Esophagus muscularis mucosa (tissue), 4 donors: ENCODE measurements around the gene C1S. TPM values are rescaled to one million over a fixed set of nuclear protein-coding genes. Genes with fewer than 3 reads are reported as not detected.
A peak's percentile ranks its signal among the peaks of the same experiment; 100 is the strongest.

Experiments used
- DNase-seq: peaks from one replicate; pipeline ENCODE4 v3.0.0-alpha.2; 2017; ENCODE audit errors: extremely low spot score
- H3K27ac ChIP-seq, 4 donors: fragments of 200-600 bp; sonication (generic); replicated peaks in 1 of 4; 1 replicate in 3 of 4; 2 replicates in 1 of 4; pipeline ENCODE4 v1.5.1; 2016 to 2019; ENCODE audit warnings: mild to moderate bottlenecking in 1 of 4
- H3K27me3 ChIP-seq, 4 donors: fragments of 200-600 bp; sonication (generic); one replicate each; pipeline versions ENCODE4 v1.5.1 to v1.6.0; 2016 to 2019
- H3K36me3 ChIP-seq, 4 donors: fragments of 200-600 bp; sonication (generic); one replicate each; pipeline ENCODE4 v1.5.1; 2016 to 2019
- H3K4me1 ChIP-seq, 4 donors: fragments of 200-600 bp; sonication (generic); one replicate each; pipeline ENCODE4 v1.5.1; 2016 to 2019
- H3K4me3 ChIP-seq, 4 donors: fragments of 200-600 bp; sonication (generic); 1 replicate in 2 of 4; 2 replicates in 2 of 4; pipeline ENCODE4 v1.5.1; 2016 to 2019; ENCODE audit warnings: mild to moderate bottlenecking in 4 of 4, moderate library complexity in 1 of 4
- H3K9me3 ChIP-seq, 4 donors: fragments of 200-600 bp; sonication (generic); 1 replicate in 3 of 4; 2 replicates in 1 of 4; pipeline ENCODE4 v1.5.1; 2016 to 2019
- EP300 ChIP-seq: sonication (generic); formaldehyde crosslinking; IDR thresholded peaks from one replicate; pipeline ENCODE4 v1.6.1; 2017; ENCODE audit warnings: antibody characterized with exemption
- POLR2A ChIP-seq: fragments of 450-650 bp; IDR thresholded peaks from one replicate; pipeline ENCODE4 v1.6.1; 2017; ENCODE audit warnings: antibody characterized with exemption, moderate library complexity, mild to moderate bottlenecking, low read depth
- POLR2AphosphoS5 ChIP-seq, 2 donors: sonication (generic); formaldehyde crosslinking; IDR thresholded peaks; one replicate each; pipeline ENCODE4 v1.6.1; 2017; ENCODE audit warnings: antibody characterized with exemption in 2 of 2
- WGBS: methylation state at CpG from one replicate; pipeline ENCODE4 v1.1.5; 2018; 5-methylcytosine and 5-hydroxymethylcytosine counted together
- intact Hi-C: fragments of 100-400 bp; cut with DNase I; formaldehyde crosslinking; loops from one replicate; pipeline ENCODE4 v1.15.1; 2023
- total RNA-seq, 4 donors: library from RNA; depleted of rRNA; stranded (reverse); fragments of >200 nt; gene quantifications; one replicate each; pipeline versions ENCODE4 v1.1.0 to v1.2.1, GENCODE V29; 2016
- TF ChIP-seq, protein P1 (sequence below), 3 experiments: fragments of 200-600 bp in 2 of 3; fragments of 450-650 bp in 1 of 3; sonication (generic) in 2 of 3; IDR thresholded peaks; one replicate each; pipeline ENCODE4 v1.5.1; 2017 to 2019; ENCODE audit warnings: antibody characterized with exemption in 3 of 3, mild to moderate bottlenecking in 2 of 3, moderate library complexity in 1 of 3

The C1S gene
- total RNA-seq, 4 donors from 2014 or later = 454 to 549 (median 512) TPM

DNA sequence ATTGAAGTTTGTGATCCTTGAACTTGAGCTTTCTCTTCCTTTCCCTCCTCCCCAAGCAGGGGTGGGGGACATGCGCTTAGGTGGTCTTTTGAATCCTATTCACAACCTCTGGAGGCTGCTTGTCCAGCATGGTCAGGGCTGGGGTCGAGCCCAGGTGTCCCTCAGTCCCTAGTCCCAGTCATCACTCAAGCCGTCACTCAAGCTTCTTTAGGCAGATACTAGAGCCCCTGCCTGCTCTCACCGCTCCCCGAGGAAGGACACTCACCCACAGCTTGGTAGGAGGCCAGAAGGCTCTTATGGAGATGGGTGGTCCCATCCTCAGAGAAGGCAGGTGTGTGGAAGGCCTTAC lies 49.0 kb downstream of the C1S start:
- TF ChIP-seq POLR2A = no peak
- TF ChIP-seq POLR2AphosphoS5 (IDR thresholded peaks at IDR 0.05) = no peak
- TF ChIP-seq, protein P1, sequence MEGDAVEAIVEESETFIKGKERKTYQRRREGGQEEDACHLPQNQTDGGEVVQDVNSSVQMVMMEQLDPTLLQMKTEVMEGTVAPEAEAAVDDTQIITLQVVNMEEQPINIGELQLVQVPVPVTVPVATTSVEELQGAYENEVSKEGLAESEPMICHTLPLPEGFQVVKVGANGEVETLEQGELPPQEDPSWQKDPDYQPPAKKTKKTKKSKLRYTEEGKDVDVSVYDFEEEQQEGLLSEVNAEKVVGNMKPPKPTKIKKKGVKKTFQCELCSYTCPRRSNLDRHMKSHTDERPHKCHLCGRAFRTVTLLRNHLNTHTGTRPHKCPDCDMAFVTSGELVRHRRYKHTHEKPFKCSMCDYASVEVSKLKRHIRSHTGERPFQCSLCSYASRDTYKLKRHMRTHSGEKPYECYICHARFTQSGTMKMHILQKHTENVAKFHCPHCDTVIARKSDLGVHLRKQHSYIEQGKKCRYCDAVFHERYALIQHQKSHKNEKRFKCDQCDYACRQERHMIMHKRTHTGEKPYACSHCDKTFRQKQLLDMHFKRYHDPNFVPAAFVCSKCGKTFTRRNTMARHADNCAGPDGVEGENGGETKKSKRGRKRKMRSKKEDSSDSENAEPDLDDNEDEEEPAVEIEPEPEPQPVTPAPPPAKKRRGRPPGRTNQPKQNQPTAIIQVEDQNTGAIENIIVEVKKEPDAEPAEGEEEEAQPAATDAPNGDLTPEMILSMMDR (IDR thresholded peaks at IDR 0.05) = no peak
- TF ChIP-seq EP300 = no peak
- H3K9me3 ChIP-seq = no peaks in the 10 kb centered on the region
- intact Hi-C loops = loop anchor here (1.0 to 2.0 kb wide), 2 partner anchors 17 to 49 kb away; partner anchors contain the start of genes C1R and C1S
- peaks cover 0 to under 1% (median 0%) of the 10 kb centered on the region in 4 donors for H3K36me3 ChIP-seq
- DNase-seq = no peak
- no peaks in the 10 kb centered on the region for H3K27me3 ChIP-seq
- H3K4me1 ChIP-seq = peaks cover 17 to 64% (median 57%) of the 10 kb centered on the region in 4 donors
- WGBS = 60% methylated on average over 5 of the region's 5 CpGs
- peak overlapping the region; percentile 91 to 96 (median 94) for H3K27ac ChIP-seq
- peak overlapping the region; percentile 57 to 82 (median 68) for H3K4me3 ChIP-seq

DNA sequence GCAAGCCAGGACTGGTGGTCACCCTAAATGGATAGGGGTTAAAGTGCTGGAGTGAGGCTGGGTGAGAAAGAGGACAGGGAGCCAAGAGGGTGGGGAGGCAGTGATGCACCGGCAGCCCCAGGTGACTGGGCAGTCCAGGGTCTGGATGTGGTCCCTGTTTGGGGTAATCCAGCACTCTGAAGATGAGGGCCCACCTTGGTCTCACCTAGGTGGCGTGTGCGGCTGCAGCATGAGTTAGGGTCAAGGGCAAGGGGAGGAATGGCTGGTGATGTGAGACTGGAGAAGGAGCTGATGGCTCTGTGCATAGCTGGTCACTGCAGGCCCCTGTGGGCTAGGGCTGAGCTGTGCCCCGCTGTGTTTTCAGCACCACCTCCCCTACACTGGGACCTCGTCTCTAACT lies 50.1 kb downstream of the C1S start:
- Histone ChIP-seq H3K27me3 (no peaks in the 10 kb centered on the region), H3K9me3 (no peaks in the 10 kb centered on the region), H3K4me1 (peaks cover 17 to 57% (median 54%) of the 10 kb centered on the region in 4 donors), H3K27ac (no peak overlapping the region), H3K36me3 (peaks cover 0 to 8% (median 0%) of the 10 kb centered on the region in 4 donors), H3K4me3 (no peak overlapping the region)
- WGBS = 95% methylated on average over 4 of the region's 5 CpGs
- TF ChIP-seq POLR2AphosphoS5 (IDR thresholded peaks at IDR 0.05) = no peak
- no peak for TF ChIP-seq EP300
- TF ChIP-seq, protein P1 (IDR thresholded peaks at IDR 0.05) = no peak
- no peak for TF ChIP-seq POLR2A
- no peak for DNase-seq
- intact Hi-C loops = loop anchor here (5.0 kb wide), 2 partner anchors 163 to 238 kb away; partner anchors contain the start of gene SPSB2

DNA sequence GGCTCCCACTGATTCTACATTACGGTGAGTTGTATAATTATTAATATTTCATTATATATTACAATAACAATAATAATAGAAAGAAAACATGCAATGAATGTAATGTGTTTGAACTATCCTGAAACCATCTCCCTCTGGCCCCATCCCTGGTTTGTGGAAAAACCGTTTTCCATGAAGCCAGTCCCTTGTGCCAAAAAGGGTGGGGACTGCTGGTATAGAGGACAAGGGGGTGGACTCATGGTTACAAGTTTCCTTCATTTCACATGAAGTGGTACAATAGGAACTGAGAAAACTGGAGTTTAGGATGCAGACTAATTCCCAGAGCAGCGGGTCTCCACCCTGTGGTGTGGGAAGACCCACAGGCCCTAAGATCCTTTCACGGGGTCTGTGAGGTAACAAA lies 51.5 kb downstream of the C1S start:
- H3K36me3 ChIP-seq = peaks cover 0 to 22% (median under 1%) of the 10 kb centered on the region in 4 donors
- TF ChIP-seq POLR2AphosphoS5 (IDR thresholded peaks at IDR 0.05) (no peak), EP300 (no peak), POLR2A (no peak)
- TF ChIP-seq, protein P1 (IDR thresholded peaks at IDR 0.05) = no peak
- 68% methylated on average over 4 of the region's 4 CpGs for WGBS
- peaks cover 15 to 49% (median 44%) of the 10 kb centered on the region in 4 donors for H3K4me1 ChIP-seq
- H3K9me3 ChIP-seq = no peaks in the 10 kb centered on the region
- no peak for DNase-seq
- no peak overlapping the region for H3K4me3 ChIP-seq
- no peaks in the 10 kb centered on the region for H3K27me3 ChIP-seq
- intact Hi-C loops = loop anchor here (5.0 kb wide), 2 partner anchors 165 to 240 kb away; partner anchors contain the start of gene SPSB2
- H3K27ac ChIP-seq = peak overlapping the region in 3 of 4 donors; percentile 28 to 41 (median 35)

DNA sequence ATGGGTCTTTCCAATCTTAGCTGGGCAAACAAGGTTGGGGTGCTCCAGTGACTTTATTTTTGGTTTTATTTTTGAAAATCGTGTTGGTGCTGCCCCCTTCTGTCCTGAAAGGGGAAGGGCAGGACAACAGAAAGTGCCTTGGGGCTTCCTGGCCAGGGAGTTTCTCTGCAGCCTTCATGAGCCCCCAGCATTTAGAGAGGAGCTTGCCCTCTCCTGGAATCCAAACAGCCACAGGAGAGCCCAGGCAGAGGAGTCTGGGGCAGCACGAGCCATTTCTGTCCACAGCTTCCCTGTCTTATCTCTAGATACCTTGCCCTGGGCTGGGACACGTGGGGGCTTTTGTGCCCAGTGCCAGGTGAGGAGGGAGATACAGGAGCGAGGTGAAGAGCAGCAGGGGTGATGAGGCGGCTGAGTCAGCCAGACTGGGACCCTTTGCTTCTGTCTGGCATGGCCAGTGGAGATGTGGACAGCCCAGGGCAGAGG lies 52.9 kb downstream of the C1S start:
- H3K36me3 ChIP-seq = peaks cover 0 to 33% (median 3%) of the 10 kb centered on the region in 4 donors
- no peak overlapping the region for H3K4me3 ChIP-seq
- no peak for DNase-seq
- no peaks in the 10 kb centered on the region for H3K27me3 ChIP-seq
- H3K4me1 ChIP-seq = peaks cover 8 to 38% (median 33%) of the 10 kb centered on the region in 4 donors
- H3K27ac ChIP-seq = no peak overlapping the region
- TF ChIP-seq, protein P1 (IDR thresholded peaks at IDR 0.05) = peak; percentile 85 to 89 (median 87)
- TF ChIP-seq POLR2AphosphoS5 (IDR thresholded peaks at IDR 0.05) = peak; percentile 10 to 11
- no peak for TF ChIP-seq POLR2A
- intact Hi-C loops = loop anchor here (5.0 kb wide), 2 partner anchors 166 to 241 kb away; partner anchors contain the start of gene SPSB2
- WGBS = 46% methylated on average over 3 of the region's 5 CpGs
- no peaks in the 10 kb centered on the region for H3K9me3 ChIP-seq

DNA sequence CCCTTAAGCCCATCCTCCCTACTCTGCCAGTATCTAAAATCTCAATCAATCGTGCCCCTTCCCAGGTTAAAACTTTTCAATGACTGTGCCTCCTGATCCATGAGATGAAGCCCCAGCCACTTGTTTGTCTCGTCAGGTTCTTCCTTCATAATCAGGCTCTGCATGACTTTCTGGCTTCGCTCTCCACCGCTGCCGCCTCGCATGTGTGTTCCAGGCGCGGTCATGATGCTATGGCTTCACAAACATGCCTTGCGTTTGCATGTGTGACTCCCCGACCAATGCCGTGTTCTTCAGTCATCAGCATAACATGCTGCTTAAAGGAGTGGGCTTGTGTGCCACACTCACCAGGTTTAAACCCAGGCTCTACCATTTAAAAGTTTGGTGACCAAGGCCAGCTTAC lies 53.5 kb downstream of the C1S start:
- 89% methylated on average over 11 of the region's 11 CpGs for WGBS
- TF ChIP-seq, protein P1 (IDR thresholded peaks at IDR 0.05) = no peak
- intact Hi-C loops = loop anchor here (5.0 kb wide), 2 partner anchors 167 to 242 kb away; partner anchors contain the start of gene SPSB2
- Histone ChIP-seq H3K36me3 (peaks cover 0 to 33% (median 3%) of the 10 kb centered on the region in 4 donors), H3K27me3 (no peaks in the 10 kb centered on the region), H3K4me1 (peaks cover 8 to 38% (median 33%) of the 10 kb centered on the region in 4 donors), H3K27ac (no peak overlapping the region), H3K9me3 (no peaks in the 10 kb centered on the region), H3K4me3 (no peak overlapping the region)
- no peak for DNase-seq
